Prostate gland (tissue), 2 donors: ENCODE results near the gene SYNPO.

ENCODE experiments used
- CTCF ChIP-seq, 4 experiments: fragments of 200-600 bp in 2 of 4; fragments of 450-650 bp in 2 of 4; sonication (generic) in 2 of 4; IDR thresholded peaks; 1 replicate in 3 of 4; 2 replicates in 1 of 4; pipeline ENCODE4 v1.5.1; 2016 to 2019; ENCODE audit warnings: antibody characterized with exemption in 4 of 4, mild to moderate bottlenecking in 2 of 4, moderate library complexity in 2 of 4
- POLR2A ChIP-seq: fragments of 450-650 bp; IDR thresholded peaks from one replicate; pipeline ENCODE4 v1.6.1; 2016; ENCODE audit warnings: antibody characterized with exemption, mild to moderate bottlenecking

- no peak for TF ChIP-seq CTCF (IDR thresholded peaks at IDR 0.05)
- TF ChIP-seq POLR2A = no peak
Observed at GRCh38 chr5:150612905-150613670, 27.4 kb upstream of the SYNPO start.
